GM23338 (cell line): ENCODE results near the gene SNX32. TPM values are rescaled to one million over a fixed set of nuclear protein-coding genes. Genes with fewer than 3 reads are reported as not detected.

ENCODE experiments used
- CTCF ChIP-seq, 2 experiments: fragments of 200-600 bp in 1 of 2; sonication (generic) in 1 of 2; conservative IDR thresholded peaks; 2 replicates each; pipeline versions ENCODE4 v1.5.1 to v1.6.1; 2016 to 2017; ENCODE audit warnings: antibody characterized with exemption in 2 of 2, low read depth in 2 of 2, mild to moderate bottlenecking in 2 of 2, moderate library complexity in 1 of 2
- POLR2AphosphoS5 ChIP-seq: IDR thresholded peaks from 2 replicates; pipeline ENCODE4 v1.6.1; 2016; ENCODE audit warnings: antibody characterized with exemption, low read depth
- ZNF114 ChIP-seq: fragments of 250-450 bp; sonication (Bioruptor Pico); IDR thresholded peaks from 2 replicates; pipeline ENCODE4 v1.5.0; 2020; ENCODE audit warnings: mild to moderate bottlenecking, moderate library complexity
- ZNF462 ChIP-seq: fragments of 250-450 bp; sonication (Bioruptor Pico); IDR thresholded peaks from 2 replicates; pipeline ENCODE4 v1.5.0; 2020; ENCODE audit warnings: mild to moderate bottlenecking, moderate library complexity
- polyA plus RNA-seq: library from polyadenylated mRNA; unstranded; fragments of >200 nt; fragmentation: Nextera tagmentation; extraction: Ambion mirVana; gene quantifications from 2 replicates; pipeline ENCODE4 v1.2.1, GENCODE V29; 2016
- total RNA-seq: library from RNA; depleted of rRNA; stranded (reverse); fragments of >200 nt; shearing (Covaris generic); gene quantifications from 2 replicates; pipeline ENCODE4 v1.2.3, GENCODE V29; 2014; rRNA removed

SNX32 gene
- total and polyA plus RNA-seq, 2 experiments from 2014 or later, result 0.49 to 1.2 TPM

GRCh38 chr11:65903068-65903481 lies 69.3 kb downstream of the SNX32 start (continued):
- TF ChIP-seq ZNF462, result no peak
- TF ChIP-seq CTCF (conservative IDR thresholded peaks at IDR 0.05; ENCODE audit: low read depth in 2 of 2), result no peak
- TF ChIP-seq ZNF114 (CRISPR knock-in tag), result no peak
- TF ChIP-seq POLR2AphosphoS5, result no peak

Other genes with a start within 250 kb of the SNX32 start
- gene KCNK7, start 238.2 kb upstream of the SNX32 start, total RNA-seq, result not detected in 2 replicates
- 0.24 and 0.60 TPM in 2 replicates for gene KCNK7, start 238.2 kb upstream of the SNX32 start, polyA plus RNA-seq
- gene MAP3K11, start 219.7 kb upstream of the SNX32 start, total RNA-seq, result 32.8 and 38.6 TPM in 2 replicates
- 19.8 and 20.8 TPM in 2 replicates for gene MAP3K11, start 219.7 kb upstream of the SNX32 start, polyA plus RNA-seq
- 41.2 and 52.2 TPM in 2 replicates for gene PCNX3, start 218.2 kb upstream of the SNX32 start, total RNA-seq
- gene PCNX3, start 218.2 kb upstream of the SNX32 start, polyA plus RNA-seq, result 7.3 and 8.7 TPM in 2 replicates
- 54.6 and 56.7 TPM in 2 replicates for gene SIPA1, start 195.9 kb upstream of the SNX32 start, total RNA-seq
- 50.1 and 75.5 TPM in 2 replicates for gene SIPA1, start 195.9 kb upstream of the SNX32 start, polyA plus RNA-seq
- gene RELA, start 171.0 kb upstream of the SNX32 start, total RNA-seq, result 17.0 and 22.8 TPM in 2 replicates
- 12.9 and 18.5 TPM in 2 replicates for gene RELA, start 171.0 kb upstream of the SNX32 start, polyA plus RNA-seq
- gene KAT5, start 121.7 kb upstream of the SNX32 start, total RNA-seq, result 33.3 and 40.4 TPM in 2 replicates
- gene KAT5, start 121.7 kb upstream of the SNX32 start, polyA plus RNA-seq, result 34.6 and 34.8 TPM in 2 replicates
- gene RNASEH2C, start 113.2 kb upstream of the SNX32 start, total RNA-seq, result 37.8 and 70.8 TPM in 2 replicates
- 73.2 and 74.8 TPM in 2 replicates for gene RNASEH2C, start 113.2 kb upstream of the SNX32 start, polyA plus RNA-seq
- gene AP5B1, start 53.0 kb upstream of the SNX32 start, total RNA-seq, result 12.5 and 16.1 TPM in 2 replicates
- gene AP5B1, start 53.0 kb upstream of the SNX32 start, polyA plus RNA-seq, result 3.1 TPM in 2 replicates
- gene OVOL1, start 46.9 kb upstream of the SNX32 start, total RNA-seq, result 3.3 and 5.1 TPM in 2 replicates
- 1.4 and 1.5 TPM in 2 replicates for gene OVOL1, start 46.9 kb upstream of the SNX32 start, polyA plus RNA-seq
- 981 and 1,393 TPM in 2 replicates for gene CFL1, start 24.2 kb downstream of the SNX32 start, total RNA-seq
- gene CFL1, start 24.2 kb downstream of the SNX32 start, polyA plus RNA-seq, result 1,996 and 2,124 TPM in 2 replicates
- gene MUS81, start 26.5 kb downstream of the SNX32 start, total RNA-seq, result 35.5 and 48.6 TPM in 2 replicates
- 38.5 and 39.1 TPM in 2 replicates for gene MUS81, start 26.5 kb downstream of the SNX32 start, polyA plus RNA-seq
- 4.5 and 9.4 TPM in 2 replicates for gene EFEMP2, start 38.8 kb downstream of the SNX32 start, total RNA-seq
- gene EFEMP2, start 38.8 kb downstream of the SNX32 start, polyA plus RNA-seq, result 7.4 and 8.0 TPM in 2 replicates
- gene CTSW, start 45.9 kb downstream of the SNX32 start, total RNA-seq, result not detected in 2 replicates
- 0.17 TPM in 1 of 2 replicates, not detected in the other for gene CTSW, start 45.9 kb downstream of the SNX32 start, polyA plus RNA-seq
- gene FIBP, start 54.5 kb downstream of the SNX32 start, total RNA-seq, result 94.3 and 102 TPM in 2 replicates
- 79.0 and 84.4 TPM in 2 replicates for gene FIBP, start 54.5 kb downstream of the SNX32 start, polyA plus RNA-seq
- gene CCDC85B, start 56.7 kb downstream of the SNX32 start, total RNA-seq, result 57.3 and 66.3 TPM in 2 replicates
- gene CCDC85B, start 56.7 kb downstream of the SNX32 start, polyA plus RNA-seq, result 54.5 and 60.4 TPM in 2 replicates
- 10.1 and 14.6 TPM in 2 replicates for gene FOSL1, start 66.4 kb downstream of the SNX32 start, total RNA-seq
- 17.1 and 20.1 TPM in 2 replicates for gene FOSL1, start 66.4 kb downstream of the SNX32 start, polyA plus RNA-seq
- 21.6 and 23.2 TPM in 2 replicates for gene C11orf68, start 85.1 kb downstream of the SNX32 start, total RNA-seq
- 16.8 and 18.6 TPM in 2 replicates for gene C11orf68, start 85.1 kb downstream of the SNX32 start, polyA plus RNA-seq
- 83.0 and 121 TPM in 2 replicates for gene DRAP1, start 85.5 kb downstream of the SNX32 start, total RNA-seq
- 294 and 358 TPM in 2 replicates for gene DRAP1, start 85.5 kb downstream of the SNX32 start, polyA plus RNA-seq
- gene TSGA10IP, start 111.5 kb downstream of the SNX32 start, total RNA-seq, result 1.1 and 2.0 TPM in 2 replicates
- gene TSGA10IP, start 111.5 kb downstream of the SNX32 start, polyA plus RNA-seq, result 1.6 and 2.5 TPM in 2 replicates
- gene SART1, start 127.8 kb downstream of the SNX32 start, total RNA-seq, result 43.9 and 55.8 TPM in 2 replicates
- gene SART1, start 127.8 kb downstream of the SNX32 start, polyA plus RNA-seq, result 91.0 and 105 TPM in 2 replicates
- 30.8 and 32.1 TPM in 2 replicates for gene EIF1AD, start 168.2 kb downstream of the SNX32 start, total RNA-seq
- gene EIF1AD, start 168.2 kb downstream of the SNX32 start, polyA plus RNA-seq, result 16.1 and 18.6 TPM in 2 replicates
- gene BANF1, start 168.5 kb downstream of the SNX32 start, total RNA-seq, result 44.7 and 58.2 TPM in 2 replicates
- gene BANF1, start 168.5 kb downstream of the SNX32 start, polyA plus RNA-seq, result 765 and 903 TPM in 2 replicates
- gene CST6, start 178.0 kb downstream of the SNX32 start, total RNA-seq, result 4.2 and 5.9 TPM in 2 replicates
- 8.3 and 9.9 TPM in 2 replicates for gene CST6, start 178.0 kb downstream of the SNX32 start, polyA plus RNA-seq
- not detected in 2 replicates for gene CATSPER1, start 192.5 kb downstream of the SNX32 start, total RNA-seq
- gene CATSPER1, start 192.5 kb downstream of the SNX32 start, polyA plus RNA-seq, result not detected in 2 replicates
- gene GAL3ST3, start 215.2 kb downstream of the SNX32 start, total RNA-seq, result 48.0 and 63.4 TPM in 2 replicates
- gene GAL3ST3, start 215.2 kb downstream of the SNX32 start, polyA plus RNA-seq, result 12.7 and 15.6 TPM in 2 replicates
- gene SF3B2, start 218.4 kb downstream of the SNX32 start, total RNA-seq, result 173 and 180 TPM in 2 replicates
- 173 and 191 TPM in 2 replicates for gene SF3B2, start 218.4 kb downstream of the SNX32 start, polyA plus RNA-seq
- 23.7 and 37.5 TPM in 2 replicates for gene PACS1, start 236.3 kb downstream of the SNX32 start, total RNA-seq
- 8.0 and 8.8 TPM in 2 replicates for gene PACS1, start 236.3 kb downstream of the SNX32 start, polyA plus RNA-seq